Natural killer cell (primary cell): ENCODE data around the gene SOS1. TPM values are rescaled to one million over a fixed set of nuclear protein-coding genes. Genes with fewer than 3 reads are reported as not detected.

Experiments
- ATAC-seq, 3 donors: fragments of 150-1000 bp in 2 of 3; fragments of 200-7000 bp in 1 of 3; cut with Tn5 transposase; 1 replicate in 1 of 3; 2 replicates in 2 of 3; pipeline ENCODE4 v1.10.0; 2021; ENCODE audit warnings: mild to moderate bottlenecking in 2 of 3, moderate library complexity in 2 of 3
- DNase-seq, 2 donors: peaks; one replicate each; pipeline versions ENCODE4 v3.0.0 to v3.0.0-alpha.2; 2013 to 2021; ENCODE audit warnings: mixed read lengths in 1 of 2
- H3K27ac ChIP-seq: one replicate; pipeline ENCODE4 v1.5.1; 2013; ENCODE audit warnings: mild to moderate bottlenecking, low read length
- H3K27me3 ChIP-seq: one replicate; pipeline ENCODE4 v1.6.1; 2013; ENCODE audit warnings: low read length; ENCODE audit not compliant: control insufficient read depth, insufficient read depth
- H3K36me3 ChIP-seq: one replicate; pipeline ENCODE4 v1.6.1; 2013; ENCODE audit warnings: low read length; ENCODE audit not compliant: control insufficient read depth, insufficient read depth
- H3K4me1 ChIP-seq: one replicate; pipeline ENCODE4 v1.6.1; 2013; ENCODE audit warnings: low read length; ENCODE audit not compliant: control insufficient read depth, insufficient read depth
- H3K4me3 ChIP-seq: one replicate; pipeline ENCODE4 v1.5.1; 2013; ENCODE audit warnings: low read length
- H3K9me3 ChIP-seq: one replicate; pipeline ENCODE4 v1.6.1; 2013; ENCODE audit warnings: low read length; ENCODE audit not compliant: control insufficient read depth, insufficient read depth
- H3K27ac Mint-ChIP-seq, 2 donors: one replicate each; pipeline ENCODE4 v1.8.0; 2022; ENCODE audit warnings: mild to moderate bottlenecking in 2 of 2, mixed read lengths in 2 of 2, moderate library complexity in 1 of 2
- H3K27me3 Mint-ChIP-seq, 2 donors: one replicate each; pipeline ENCODE4 v1.8.0; 2022; ENCODE audit warnings: low read depth in 2 of 2, mixed read lengths in 2 of 2
- H3K36me3 Mint-ChIP-seq: one replicate; pipeline ENCODE4 v1.8.0; 2022; ENCODE audit warnings: mixed read lengths
- H3K4me1 Mint-ChIP-seq, 2 donors: one replicate each; pipeline ENCODE4 v1.8.0; 2022; ENCODE audit warnings: mixed read lengths in 2 of 2
- H3K4me3 Mint-ChIP-seq: one replicate; pipeline ENCODE4 v1.8.0; 2022; ENCODE audit warnings: mild to moderate bottlenecking, moderate library complexity, mixed read lengths
- H3K9me3 Mint-ChIP-seq, 2 donors: one replicate each; pipeline ENCODE4 v1.8.0; 2022; ENCODE audit warnings: mixed read lengths in 2 of 2
- WGBS: methylation state at CpG from one replicate; pipeline ENCODE4 v1.1.7; 2013; ENCODE audit warnings: missing lambda C conversion rate; ENCODE audit not compliant: insufficient coverage; 5-methylcytosine and 5-hydroxymethylcytosine counted together
- intact Hi-C: fragments of 100-400 bp; cut with micrococcal nuclease; formaldehyde crosslinking; loops from one replicate; pipeline ENCODE4 v1.14.2; 2022
- total RNA-seq, 4 donors: library from RNA; stranded (reverse); fragments of 120-200 nt in 1 of 4; gene quantifications; one replicate each; pipeline versions ENCODE4 v1.2.3 to v1.2.4, GENCODE V29; 2013 to 2022
- TF ChIP-seq, protein P1 (sequence below): fragments of 200-600 bp; IDR thresholded peaks from one replicate; pipeline ENCODE4 v1.8.0; 2022; ENCODE audit warnings: antibody characterized with exemption

Gene SOS1
- total RNA-seq, 3 donors from 2014 or later (not counting 1 experiment from before 2014, with no cell fraction given) = 32.6 to 73.9 (median 52.7) TPM

DNA sequence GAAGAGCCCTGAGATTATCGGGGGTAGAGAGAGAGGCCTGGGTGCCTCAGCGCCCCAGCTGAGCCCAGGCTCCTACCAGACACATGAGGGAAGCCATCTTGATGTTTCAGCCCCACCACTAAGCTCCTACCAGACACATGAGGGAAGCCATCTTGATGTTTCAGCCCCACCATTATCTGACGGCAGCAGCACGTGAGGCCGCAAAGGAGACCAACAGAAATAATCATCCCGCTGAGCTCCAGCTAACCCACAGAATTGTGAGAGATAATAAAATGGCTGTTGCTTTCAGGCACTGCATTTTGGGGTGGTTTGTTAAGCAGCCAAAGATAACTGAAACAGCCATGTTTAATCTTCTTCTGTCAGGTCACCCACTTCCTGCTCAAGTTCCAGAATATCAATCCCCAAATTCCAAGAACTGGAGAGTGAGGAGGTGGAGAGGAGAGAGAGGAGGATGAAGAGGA, 29.3 kb upstream of the SOS1 start:
- H3K4me1 Mint-ChIP-seq = no peaks in the 10 kb centered on the region
- Histone ChIP-seq H3K4me1 (no peaks in the 10 kb centered on the region), H3K27me3 (no peaks in the 10 kb centered on the region), H3K4me3 (no peak overlapping the region), H3K27ac (no peak overlapping the region), H3K36me3 (no peaks in the 10 kb centered on the region), H3K9me3 (no peaks in the 10 kb centered on the region)
- TF ChIP-seq, protein P1, sequence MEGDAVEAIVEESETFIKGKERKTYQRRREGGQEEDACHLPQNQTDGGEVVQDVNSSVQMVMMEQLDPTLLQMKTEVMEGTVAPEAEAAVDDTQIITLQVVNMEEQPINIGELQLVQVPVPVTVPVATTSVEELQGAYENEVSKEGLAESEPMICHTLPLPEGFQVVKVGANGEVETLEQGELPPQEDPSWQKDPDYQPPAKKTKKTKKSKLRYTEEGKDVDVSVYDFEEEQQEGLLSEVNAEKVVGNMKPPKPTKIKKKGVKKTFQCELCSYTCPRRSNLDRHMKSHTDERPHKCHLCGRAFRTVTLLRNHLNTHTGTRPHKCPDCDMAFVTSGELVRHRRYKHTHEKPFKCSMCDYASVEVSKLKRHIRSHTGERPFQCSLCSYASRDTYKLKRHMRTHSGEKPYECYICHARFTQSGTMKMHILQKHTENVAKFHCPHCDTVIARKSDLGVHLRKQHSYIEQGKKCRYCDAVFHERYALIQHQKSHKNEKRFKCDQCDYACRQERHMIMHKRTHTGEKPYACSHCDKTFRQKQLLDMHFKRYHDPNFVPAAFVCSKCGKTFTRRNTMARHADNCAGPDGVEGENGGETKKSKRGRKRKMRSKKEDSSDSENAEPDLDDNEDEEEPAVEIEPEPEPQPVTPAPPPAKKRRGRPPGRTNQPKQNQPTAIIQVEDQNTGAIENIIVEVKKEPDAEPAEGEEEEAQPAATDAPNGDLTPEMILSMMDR = no peak
- H3K4me3 Mint-ChIP-seq = no peak overlapping the region
- ATAC-seq = no peak
- H3K27me3 Mint-ChIP-seq = no peaks in the 10 kb centered on the region
- DNase-seq = no peak
- intact Hi-C loops = no loop called here
- 97% methylated on average over 5 of the region's 6 CpGs for WGBS
- no peak overlapping the region for H3K27ac Mint-ChIP-seq
- H3K36me3 Mint-ChIP-seq = no peaks in the 10 kb centered on the region
- no peaks in the 10 kb centered on the region for H3K9me3 Mint-ChIP-seq

DNA sequence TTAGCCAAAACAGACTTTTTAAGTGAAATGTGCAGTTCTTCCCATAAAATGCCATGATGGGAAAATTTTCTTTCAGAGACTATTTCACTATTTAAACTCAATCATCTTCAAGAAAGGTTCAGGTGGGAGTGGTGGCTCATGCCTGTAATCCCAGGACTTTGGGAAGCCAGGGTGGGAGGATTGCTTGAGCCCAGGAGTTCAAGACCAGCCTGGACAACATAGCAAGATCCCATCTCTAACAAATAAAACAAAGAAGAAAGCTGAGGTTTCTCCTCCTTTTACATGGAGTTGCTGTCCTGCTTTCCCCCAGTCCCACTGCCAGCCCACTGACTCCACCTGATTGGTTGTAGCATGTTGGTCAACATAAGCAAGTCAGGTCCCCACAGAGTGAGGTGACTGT, 25.8 kb upstream of the SOS1 start:
- Mint-ChIP-seq H3K4me3 (no peak overlapping the region), H3K4me1 (no peaks in the 10 kb centered on the region), H3K36me3 (no peaks in the 10 kb centered on the region), H3K27ac (no peak overlapping the region), H3K9me3 (no peaks in the 10 kb centered on the region), H3K27me3 (no peaks in the 10 kb centered on the region)
- TF ChIP-seq, protein P1 = no peak
- Histone ChIP-seq H3K27ac (no peak overlapping the region), H3K36me3 (no peaks in the 10 kb centered on the region), H3K4me1 (no peaks in the 10 kb centered on the region), H3K9me3 (no peaks in the 10 kb centered on the region), H3K27me3 (no peaks in the 10 kb centered on the region), H3K4me3 (no peak overlapping the region)
- intact Hi-C loops = no loop called here
- ATAC-seq = no peak
- DNase-seq = no peak

DNA sequence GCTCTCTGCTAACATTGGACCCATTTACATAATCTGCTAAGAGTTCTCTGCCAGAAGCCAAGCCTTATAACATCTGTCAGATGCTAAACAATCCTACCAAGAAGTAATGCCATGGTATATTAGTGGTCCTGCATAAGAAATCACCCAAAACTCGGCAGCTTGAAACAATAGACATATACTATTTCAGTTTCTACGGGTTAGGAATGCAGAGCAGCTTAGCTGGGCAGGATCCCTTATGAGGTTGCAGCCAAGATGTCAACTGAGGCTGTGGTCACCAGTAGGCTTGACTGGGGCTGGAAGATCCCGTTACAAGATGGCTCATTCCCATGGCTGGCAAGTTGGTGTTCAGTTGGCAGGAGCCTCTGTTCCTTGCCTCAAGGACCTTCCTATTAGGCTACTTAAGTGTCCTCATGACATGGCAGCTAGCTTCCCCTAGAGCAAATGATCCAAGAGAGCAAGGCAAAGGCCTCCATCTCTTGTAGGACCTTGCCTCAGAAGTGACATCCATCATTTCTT, 25.1 kb upstream of the SOS1 start:
- 89% methylated on average over 3 of the region's 3 CpGs for WGBS
- Histone ChIP-seq H3K27me3 (no peaks in the 10 kb centered on the region), H3K9me3 (no peaks in the 10 kb centered on the region), H3K36me3 (no peaks in the 10 kb centered on the region), H3K4me1 (no peaks in the 10 kb centered on the region), H3K4me3 (no peak overlapping the region), H3K27ac (no peak overlapping the region)
- DNase-seq (no peak), ATAC-seq (no peak)
- TF ChIP-seq, protein P1 = no peak
- no peaks in the 10 kb centered on the region for H3K9me3 Mint-ChIP-seq
- H3K27me3 Mint-ChIP-seq = no peaks in the 10 kb centered on the region
- no peaks in the 10 kb centered on the region for H3K36me3 Mint-ChIP-seq
- no peak overlapping the region for H3K27ac Mint-ChIP-seq
- intact Hi-C loops = no loop called here
- no peak overlapping the region for H3K4me3 Mint-ChIP-seq
- no peaks in the 10 kb centered on the region for H3K4me1 Mint-ChIP-seq

DNA sequence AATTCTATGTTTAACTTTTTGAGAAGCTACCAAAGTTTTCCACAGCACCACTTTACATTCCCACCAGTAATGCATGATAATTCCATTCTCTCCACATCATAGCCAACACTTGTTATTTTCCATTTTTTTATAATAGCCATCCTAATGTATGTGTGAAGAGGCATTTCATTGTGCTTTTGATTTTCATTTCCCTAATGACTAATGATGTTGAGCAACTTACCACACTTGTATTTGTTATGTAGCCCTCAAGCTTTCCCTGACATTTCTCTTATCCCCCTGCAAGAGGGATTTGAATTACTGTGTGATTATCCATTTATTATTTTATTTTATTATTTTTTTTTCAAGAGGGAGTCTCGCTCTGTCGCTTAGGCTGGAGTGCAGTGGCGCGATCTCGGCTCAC, 23.6 kb upstream of the SOS1 start:
- H3K4me3 Mint-ChIP-seq = no peak overlapping the region
- H3K27me3 Mint-ChIP-seq = no peaks in the 10 kb centered on the region
- DNase-seq = no peak
- H3K36me3 Mint-ChIP-seq = no peaks in the 10 kb centered on the region
- no peak overlapping the region for H3K27ac ChIP-seq
- TF ChIP-seq, protein P1 = no peak
- no peaks in the 10 kb centered on the region for H3K36me3 ChIP-seq
- 94% methylated on average over 5 of the region's 5 CpGs for WGBS
- H3K9me3 Mint-ChIP-seq = no peaks in the 10 kb centered on the region
- no peaks in the 10 kb centered on the region for H3K4me1 ChIP-seq
- no peaks in the 10 kb centered on the region for H3K9me3 ChIP-seq
- H3K27me3 ChIP-seq = no peaks in the 10 kb centered on the region
- no peak for ATAC-seq
- H3K4me1 Mint-ChIP-seq = no peaks in the 10 kb centered on the region
- no peak overlapping the region for H3K27ac Mint-ChIP-seq
- H3K4me3 ChIP-seq = no peak overlapping the region
- intact Hi-C loops = no loop called here
